Activated naive CD4-positive, alpha-beta T cell treated with anti-CD3 and anti-CD28 coated beads, Interleukin-2, amount 10 ng/mL, durations not matched to agents 7 days and 5 days (primary cell): ENCODE data around the gene LRRC8B.

Source experiments
- CTCF ChIA-PET: fragments of 350-600 bp; sonication (Branson Sonifier 250); formaldehyde crosslinking; loops from one replicate; lab custom pipeline; 2021; ENCODE audit warnings: antibody characterized with exemption; lab: Charles Lee
- DNase-seq: peaks from one replicate; pipeline ENCODE4 v3.0.0-alpha.2; 2020
- H3K27ac Mint-ChIP-seq: one replicate; pipeline ENCODE4 v1.8.0; 2021; ENCODE audit warnings: mild to moderate bottlenecking, moderate library complexity, mixed read lengths
- H3K27me3 Mint-ChIP-seq: one replicate; pipeline ENCODE4 v1.8.0; 2021; ENCODE audit warnings: mild to moderate bottlenecking, mixed read lengths
- H3K36me3 Mint-ChIP-seq: one replicate; pipeline ENCODE4 v1.8.0; 2021; ENCODE audit warnings: mixed read lengths
- H3K4me1 Mint-ChIP-seq: one replicate; pipeline ENCODE4 v1.8.0; 2021; ENCODE audit warnings: mixed read lengths
- H3K4me3 Mint-ChIP-seq: one replicate; pipeline ENCODE4 v1.8.0; 2021; ENCODE audit warnings: mild to moderate bottlenecking, moderate library complexity, mixed read lengths
- H3K9me3 Mint-ChIP-seq: one replicate; pipeline ENCODE4 v1.8.0; 2021; ENCODE audit warnings: mixed read lengths

The LRRC8B gene

GRCh38 chr1:89547563-89548116, 23.0 kb downstream of the LRRC8B start:
- Mint-ChIP-seq H3K36me3 (peaks cover 26% of the 10 kb centered on the region), H3K4me3 (no peak overlapping the region), H3K4me1 (peaks cover 32% of the 10 kb centered on the region), H3K27ac (no peak overlapping the region), H3K27me3 (no peaks in the 10 kb centered on the region), H3K9me3 (no peaks in the 10 kb centered on the region)
- CTCF ChIA-PET: no interaction called here
- DNase-seq: no peak

GRCh38 chr1:89548122-89548857, 23.7 kb downstream of the LRRC8B start:
- peaks cover 36% of the 10 kb centered on the region for H3K4me1 Mint-ChIP-seq
- H3K36me3 Mint-ChIP-seq: peaks cover 29% of the 10 kb centered on the region
- no peak for DNase-seq
- H3K9me3 Mint-ChIP-seq: no peaks in the 10 kb centered on the region
- CTCF ChIA-PET: interaction anchor here (1.0 kb wide), 1 partner anchor 8 kb away, joined by 3 read pairs; no protein-coding TSS in a partner anchor
- no peak overlapping the region for H3K4me3 Mint-ChIP-seq
- H3K27me3 Mint-ChIP-seq: no peaks in the 10 kb centered on the region
- H3K27ac Mint-ChIP-seq: no peak overlapping the region

GRCh38 chr1:89550995-89551394, 26.4 kb downstream of the LRRC8B start:
- Mint-ChIP-seq H3K9me3 (no peaks in the 10 kb centered on the region), H3K36me3 (peaks cover 42% of the 10 kb centered on the region), H3K27me3 (no peaks in the 10 kb centered on the region), H3K4me3 (no peak overlapping the region), H3K27ac (no peak overlapping the region), H3K4me1 (peaks cover 27% of the 10 kb centered on the region)
- DNase-seq: no peak
- CTCF ChIA-PET: interaction anchor here (1.2 kb wide), 1 partner anchor 11 kb away, joined by 4 read pairs; no protein-coding TSS in a partner anchor

- Mint-ChIP-seq H3K9me3 (no peaks in the 10 kb centered on the region), H3K4me1 (peaks cover 30% of the 10 kb centered on the region), H3K27ac (peak overlapping the region; percentile 81), H3K36me3 (peaks cover 51% of the 10 kb centered on the region), H3K27me3 (no peaks in the 10 kb centered on the region), H3K4me3 (peak overlapping the region; percentile 34)
- no peak for DNase-seq
- CTCF ChIA-PET: no interaction called here
Measured at GRCh38 chr1:89552471-89553081, 27.9 kb downstream of the LRRC8B start.

GRCh38 chr1:89553157-89553556, 28.5 kb downstream of the LRRC8B start:
- Mint-ChIP-seq H3K4me1 (peaks cover 30% of the 10 kb centered on the region), H3K4me3 (no peak overlapping the region), H3K27ac (no peak overlapping the region), H3K36me3 (peaks cover 56% of the 10 kb centered on the region), H3K9me3 (peaks cover 1% of the 10 kb centered on the region), H3K27me3 (no peaks in the 10 kb centered on the region)
- DNase-seq: no peak
- CTCF ChIA-PET: no interaction called here

- H3K4me1 Mint-ChIP-seq: peaks cover 30% of the 10 kb centered on the region
- CTCF ChIA-PET: interaction anchor here (1.3 kb wide), 1 partner anchor 208 kb away, joined by 3 read pairs; no protein-coding TSS in a partner anchor
- DNase-seq: no peak
- H3K36me3 Mint-ChIP-seq: peaks cover 62% of the 10 kb centered on the region
- H3K27ac Mint-ChIP-seq: no peak overlapping the region
- no peak overlapping the region for H3K4me3 Mint-ChIP-seq
- H3K9me3 Mint-ChIP-seq: peaks cover 3% of the 10 kb centered on the region
- H3K27me3 Mint-ChIP-seq: no peaks in the 10 kb centered on the region
Measured at GRCh38 chr1:89555550-89555949, 30.9 kb downstream of the LRRC8B start.

- H3K27me3 Mint-ChIP-seq: no peaks in the 10 kb centered on the region
- no peak overlapping the region for H3K4me3 Mint-ChIP-seq
- H3K9me3 Mint-ChIP-seq: peaks cover 5% of the 10 kb centered on the region
- peaks cover 59% of the 10 kb centered on the region for H3K36me3 Mint-ChIP-seq
- CTCF ChIA-PET: no interaction called here
- no peak overlapping the region for H3K27ac Mint-ChIP-seq
- no peak for DNase-seq
- peaks cover 30% of the 10 kb centered on the region for H3K4me1 Mint-ChIP-seq
Measured at GRCh38 chr1:89556726-89557444, 32.3 kb downstream of the LRRC8B start.

- no peak for DNase-seq
- Mint-ChIP-seq H3K9me3 (peaks cover 5% of the 10 kb centered on the region), H3K4me1 (peaks cover 26% of the 10 kb centered on the region), H3K27ac (no peak overlapping the region), H3K4me3 (no peak overlapping the region), H3K36me3 (peaks cover 63% of the 10 kb centered on the region), H3K27me3 (no peaks in the 10 kb centered on the region)
- CTCF ChIA-PET: no interaction called here
Measured at GRCh38 chr1:89557445-89557825, 32.8 kb downstream of the LRRC8B start.

GRCh38 chr1:89557956-89558355, 33.3 kb downstream of the LRRC8B start:
- Mint-ChIP-seq H3K4me3 (no peak overlapping the region), H3K27ac (no peak overlapping the region), H3K4me1 (peaks cover 21% of the 10 kb centered on the region), H3K36me3 (peaks cover 63% of the 10 kb centered on the region), H3K27me3 (no peaks in the 10 kb centered on the region), H3K9me3 (peaks cover 5% of the 10 kb centered on the region)
- CTCF ChIA-PET: no interaction called here
- DNase-seq: no peak

GRCh38 chr1:89563957-89564604, 39.5 kb downstream of the LRRC8B start:
- Mint-ChIP-seq H3K27me3 (no peaks in the 10 kb centered on the region), H3K36me3 (peaks cover 23% of the 10 kb centered on the region), H3K4me1 (peaks cover 2% of the 10 kb centered on the region), H3K4me3 (no peak overlapping the region), H3K9me3 (peaks cover 4% of the 10 kb centered on the region), H3K27ac (no peak overlapping the region)
- no peak for DNase-seq
- CTCF ChIA-PET: interaction anchor here (0.9 kb wide), 1 partner anchor 11 kb away, joined by 4 read pairs; no protein-coding TSS in a partner anchor

- peaks cover 7% of the 10 kb centered on the region for H3K9me3 Mint-ChIP-seq
- H3K36me3 Mint-ChIP-seq: peaks cover 31% of the 10 kb centered on the region
- peaks cover 2% of the 10 kb centered on the region for H3K4me1 Mint-ChIP-seq
- no peak overlapping the region for H3K4me3 Mint-ChIP-seq
- CTCF ChIA-PET: no interaction called here
- H3K27ac Mint-ChIP-seq: no peak overlapping the region
- DNase-seq: no peak
- H3K27me3 Mint-ChIP-seq: no peaks in the 10 kb centered on the region
Measured at GRCh38 chr1:89565521-89565920, 40.9 kb downstream of the LRRC8B start.

- CTCF ChIA-PET: no interaction called here
- H3K9me3 Mint-ChIP-seq: peaks cover 15% of the 10 kb centered on the region
- peaks cover 2% of the 10 kb centered on the region for H3K4me1 Mint-ChIP-seq
- peaks cover 40% of the 10 kb centered on the region for H3K36me3 Mint-ChIP-seq
- no peak overlapping the region for H3K4me3 Mint-ChIP-seq
- H3K27me3 Mint-ChIP-seq: no peaks in the 10 kb centered on the region
- no peak for DNase-seq
- no peak overlapping the region for H3K27ac Mint-ChIP-seq
Measured at GRCh38 chr1:89566761-89567174, 42.1 kb downstream of the LRRC8B start.

- Mint-ChIP-seq H3K4me1 (peaks cover 2% of the 10 kb centered on the region), H3K27me3 (no peaks in the 10 kb centered on the region), H3K36me3 (peaks cover 40% of the 10 kb centered on the region), H3K27ac (no peak overlapping the region), H3K4me3 (no peak overlapping the region), H3K9me3 (peaks cover 15% of the 10 kb centered on the region)
- CTCF ChIA-PET: no interaction called here
- no peak for DNase-seq
Measured at GRCh38 chr1:89567797-89568196, 43.2 kb downstream of the LRRC8B start.

- Mint-ChIP-seq H3K27ac (no peak overlapping the region), H3K9me3 (peaks cover 15% of the 10 kb centered on the region), H3K36me3 (peaks cover 56% of the 10 kb centered on the region), H3K27me3 (no peaks in the 10 kb centered on the region), H3K4me3 (no peak overlapping the region), H3K4me1 (no peaks in the 10 kb centered on the region)
- DNase-seq: no peak
- CTCF ChIA-PET: no interaction called here
Measured at GRCh38 chr1:89573410-89573809, 48.8 kb downstream of the LRRC8B start.
